ENCODE data around the gene SCN1B.

The SCN1B gene

DNA sequence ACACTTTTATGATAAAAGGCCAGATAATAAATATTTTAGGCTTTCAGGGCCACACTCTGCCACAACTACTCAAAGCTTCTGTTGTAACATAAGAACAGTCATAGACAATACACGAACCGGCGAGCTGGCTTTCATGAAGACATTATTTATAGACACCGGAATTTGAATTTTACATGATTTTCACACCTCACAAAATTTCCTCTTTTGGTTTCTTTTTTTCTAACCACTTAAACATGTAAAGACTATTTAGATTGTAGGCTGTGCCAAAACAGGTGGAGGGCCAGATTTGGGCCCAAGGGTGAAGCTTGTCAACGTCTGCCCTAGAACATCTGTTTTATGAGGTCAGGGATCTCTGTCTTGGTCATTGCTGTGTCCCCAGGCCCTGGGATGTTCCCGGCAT, 55.7 kb downstream of the SCN1B start:
- Histone ChIP-seq H3K4me1 (ENCODE audit: insufficient read depth, low read length, poor library complexity, severe bottlenecking) (no peaks in the 10 kb centered on the region), H3K4me3 (ENCODE audit: low read length, poor library complexity, severe bottlenecking) (no peak overlapping the region), H3F3A (ENCODE audit: low read depth) (no peaks in the 10 kb centered on the region), H2AFZ (ENCODE audit: low read length) (no peak overlapping the region), H3K79me2 (ENCODE audit: insufficient read depth, low read length) (no peaks in the 10 kb centered on the region), H3K4me2 (ENCODE audit: low read depth, low read length, poor library complexity, severe bottlenecking) (no peak overlapping the region), H3K9me3 (ENCODE audit: insufficient read depth, low read depth, low read length) (no peaks in the 10 kb centered on the region), H3K27me3 (ENCODE audit: insufficient read depth, low read length, poor library complexity, severe bottlenecking) (no peaks in the 10 kb centered on the region), H3K9ac (ENCODE audit: low read depth, low read length, poor library complexity, severe bottlenecking) (no peak overlapping the region), H4K20me1 (ENCODE audit: insufficient read depth, low read length, poor library complexity, severe bottlenecking) (no peaks in the 10 kb centered on the region), H3K9me2 (replicated peaks; ENCODE audit: low read depth, low read length) (no peaks in the 10 kb centered on the region), H3K36me3 (ENCODE audit: insufficient read depth, low read length) (no peaks in the 10 kb centered on the region)
- TF ChIP-seq EZH2phosphoT487 (IDR thresholded peaks at IDR 0.05; ENCODE audit: borderline replicate concordance) (no peak), CTCF (conservative IDR thresholded peaks at IDR 0.05; ENCODE audit: low read length) (no peak)

GRCh38 chr19:35086455-35086854, 56.2 kb downstream of the SCN1B start:
- H3K9me3 ChIP-seq (ENCODE audit: insufficient read depth, low read depth, low read length), result no peaks in the 10 kb centered on the region
- H3K36me3 ChIP-seq (ENCODE audit: insufficient read depth, low read length), result no peaks in the 10 kb centered on the region
- TF ChIP-seq EZH2phosphoT487 (IDR thresholded peaks at IDR 0.05; ENCODE audit: borderline replicate concordance) (no peak), CTCF (conservative IDR thresholded peaks at IDR 0.05; ENCODE audit: low read length) (no peak)
- no peaks in the 10 kb centered on the region for H4K20me1 ChIP-seq (ENCODE audit: insufficient read depth, low read length, poor library complexity, severe bottlenecking)
- H3K9me2 ChIP-seq (replicated peaks; ENCODE audit: low read depth, low read length), result no peaks in the 10 kb centered on the region
- no peak overlapping the region for H3K4me3 ChIP-seq (ENCODE audit: low read length, poor library complexity, severe bottlenecking)
- H2AFZ ChIP-seq (ENCODE audit: low read length), result no peak overlapping the region
- H3K79me2 ChIP-seq (ENCODE audit: insufficient read depth, low read length), result no peaks in the 10 kb centered on the region
- H3F3A ChIP-seq (ENCODE audit: low read depth), result no peaks in the 10 kb centered on the region
- H3K4me2 ChIP-seq (ENCODE audit: low read depth, low read length, poor library complexity, severe bottlenecking), result no peak overlapping the region
- H3K9ac ChIP-seq (ENCODE audit: low read depth, low read length, poor library complexity, severe bottlenecking), result no peak overlapping the region
- H3K27me3 ChIP-seq (ENCODE audit: insufficient read depth, low read length, poor library complexity, severe bottlenecking), result no peaks in the 10 kb centered on the region
- H3K4me1 ChIP-seq (ENCODE audit: insufficient read depth, low read length, poor library complexity, severe bottlenecking), result no peaks in the 10 kb centered on the region

- H3K4me3 ChIP-seq (ENCODE audit: low read length, poor library complexity, severe bottlenecking), result no peak overlapping the region
- H3K9me2 ChIP-seq (replicated peaks; ENCODE audit: low read depth, low read length), result no peaks in the 10 kb centered on the region
- H3K9ac ChIP-seq (ENCODE audit: low read depth, low read length, poor library complexity, severe bottlenecking), result no peak overlapping the region
- H3K79me2 ChIP-seq (ENCODE audit: insufficient read depth, low read length), result no peaks in the 10 kb centered on the region
- no peak for TF ChIP-seq EZH2phosphoT487 (IDR thresholded peaks at IDR 0.05; ENCODE audit: borderline replicate concordance)
- TF ChIP-seq CTCF (conservative IDR thresholded peaks at IDR 0.05; ENCODE audit: low read length), result no peak
- H2AFZ ChIP-seq (ENCODE audit: low read length), result no peak overlapping the region
- no peaks in the 10 kb centered on the region for H3K36me3 ChIP-seq (ENCODE audit: insufficient read depth, low read length)
- no peak overlapping the region for H3K4me2 ChIP-seq (ENCODE audit: low read depth, low read length, poor library complexity, severe bottlenecking)
- no peaks in the 10 kb centered on the region for H4K20me1 ChIP-seq (ENCODE audit: insufficient read depth, low read length, poor library complexity, severe bottlenecking)
- H3K9me3 ChIP-seq (ENCODE audit: insufficient read depth, low read depth, low read length), result no peaks in the 10 kb centered on the region
- H3K4me1 ChIP-seq (ENCODE audit: insufficient read depth, low read length, poor library complexity, severe bottlenecking), result no peaks in the 10 kb centered on the region
- H3K27me3 ChIP-seq (ENCODE audit: insufficient read depth, low read length, poor library complexity, severe bottlenecking), result no peaks in the 10 kb centered on the region
- no peaks in the 10 kb centered on the region for H3F3A ChIP-seq (ENCODE audit: low read depth)
Observed at GRCh38 chr19:35087393-35087792, 57.1 kb downstream of the SCN1B start.
